Measurements from ENCODE around the gene RNF113B.

The RNF113B gene

DNA sequence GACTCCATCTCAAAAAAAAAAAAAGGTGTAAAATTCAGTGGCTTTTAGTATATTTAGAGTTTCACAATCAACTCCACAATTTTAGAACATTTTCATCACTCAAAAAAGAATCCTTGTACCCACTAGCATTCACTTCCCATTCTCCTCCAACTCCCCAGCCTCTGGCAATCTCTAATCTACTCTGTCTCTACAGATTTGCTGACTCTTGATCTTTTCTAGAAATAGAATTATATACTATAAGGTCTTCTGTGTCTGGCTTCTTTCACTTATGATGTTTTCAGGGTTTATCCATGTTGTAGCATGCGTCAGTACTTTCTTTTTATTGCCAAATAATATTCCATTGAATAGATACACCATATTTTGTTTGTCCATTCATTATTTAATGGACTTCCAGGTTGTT lies 42.2 kb downstream of the RNF113B start:
- no peak for DNase-seq

DNA sequence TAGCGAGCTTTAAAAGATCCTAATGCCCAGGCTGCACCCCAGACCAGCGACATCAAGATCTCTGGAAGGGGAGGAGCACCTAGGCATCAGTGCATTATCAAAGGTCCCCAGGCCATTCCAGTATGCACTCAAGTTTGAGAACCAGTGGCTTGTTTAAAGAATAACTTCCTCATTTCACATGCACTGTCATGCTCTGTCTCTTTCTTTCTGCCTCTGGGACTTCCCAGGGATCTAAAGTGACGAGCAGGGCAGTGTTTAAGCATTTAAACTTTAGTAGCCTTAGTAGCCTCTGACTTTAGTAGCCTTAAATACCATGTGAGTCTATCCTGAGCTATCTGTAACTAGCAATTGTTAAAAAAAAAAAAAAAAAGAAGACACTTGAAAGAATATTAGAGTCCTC lies 43.1 kb downstream of the RNF113B start:
- DNase-seq: no peak

GRCh38 chr13:98129059-98129746 lies 47.9 kb downstream of the RNF113B start:
- DNase-seq: no peak

Measured in NCI-H1105 (cell line).